ENCODE results near the gene VILL.

- TF ChIP-seq CTCF (conservative IDR thresholded peaks at IDR 0.05) (no peak), ZFX (IDR thresholded peaks at IDR 0.05) (no peak)
These were observed 36.7 kb upstream of the VILL start for GRCh38 chr3:37953707-37954394.
